Measurements from ENCODE around the gene LRRTM3.

DNA sequence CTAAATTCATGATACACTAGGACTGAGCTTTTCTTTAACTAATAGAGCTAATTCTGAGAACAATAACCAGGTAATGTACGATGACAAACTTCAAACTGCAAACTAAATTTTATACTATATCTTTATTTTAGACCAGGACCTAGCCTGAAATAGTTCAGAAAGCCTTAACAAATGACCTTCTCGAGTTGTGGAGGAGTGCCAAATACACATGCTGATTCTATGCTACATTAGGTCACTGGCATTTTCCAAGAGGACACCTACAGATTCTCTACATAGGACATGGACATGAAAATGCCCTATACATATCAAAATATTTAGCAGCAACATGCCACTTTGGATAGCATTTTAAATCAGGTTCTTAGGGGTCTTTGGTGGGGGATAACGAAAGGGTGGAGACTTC is 44.0 kb upstream of the LRRTM3 start:
- TF ChIP-seq EZH2phosphoT487 (IDR thresholded peaks at IDR 0.05; ENCODE audit: unreplicated experiment) = no peak
- TF ChIP-seq, protein P1, sequence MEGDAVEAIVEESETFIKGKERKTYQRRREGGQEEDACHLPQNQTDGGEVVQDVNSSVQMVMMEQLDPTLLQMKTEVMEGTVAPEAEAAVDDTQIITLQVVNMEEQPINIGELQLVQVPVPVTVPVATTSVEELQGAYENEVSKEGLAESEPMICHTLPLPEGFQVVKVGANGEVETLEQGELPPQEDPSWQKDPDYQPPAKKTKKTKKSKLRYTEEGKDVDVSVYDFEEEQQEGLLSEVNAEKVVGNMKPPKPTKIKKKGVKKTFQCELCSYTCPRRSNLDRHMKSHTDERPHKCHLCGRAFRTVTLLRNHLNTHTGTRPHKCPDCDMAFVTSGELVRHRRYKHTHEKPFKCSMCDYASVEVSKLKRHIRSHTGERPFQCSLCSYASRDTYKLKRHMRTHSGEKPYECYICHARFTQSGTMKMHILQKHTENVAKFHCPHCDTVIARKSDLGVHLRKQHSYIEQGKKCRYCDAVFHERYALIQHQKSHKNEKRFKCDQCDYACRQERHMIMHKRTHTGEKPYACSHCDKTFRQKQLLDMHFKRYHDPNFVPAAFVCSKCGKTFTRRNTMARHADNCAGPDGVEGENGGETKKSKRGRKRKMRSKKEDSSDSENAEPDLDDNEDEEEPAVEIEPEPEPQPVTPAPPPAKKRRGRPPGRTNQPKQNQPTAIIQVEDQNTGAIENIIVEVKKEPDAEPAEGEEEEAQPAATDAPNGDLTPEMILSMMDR (conservative IDR thresholded peaks at IDR 0.05; ENCODE audit: low read depth in 2 of 2) = no peak
- no peak for TF ChIP-seq EZH2 (IDR thresholded peaks at IDR 0.05; ENCODE audit: low read depth, unreplicated experiment)
- TF ChIP-seq POLR2AphosphoS5 (IDR thresholded peaks at IDR 0.05; ENCODE audit: low read depth) = no peak
- TF ChIP-seq STAT1 (IDR thresholded peaks at IDR 0.05; ENCODE audit: unreplicated experiment) = no peak
- no peak for TF ChIP-seq CREB1 (CRISPR knock-in tag; IDR thresholded peaks at IDR 0.05; ENCODE audit: low read depth)
